ENCODE measurements around the gene KLF7. TPM values are rescaled to one million over a fixed set of nuclear protein-coding genes. Genes with fewer than 3 reads are reported as not detected.

Gene KLF7
- polyA plus RNA-seq, 1 donor from 2014 or later = 31.5 TPM

GRCh38 chr2:207128867-207129266 lies 36.9 kb downstream of the KLF7 start (continued):
- TF ChIP-seq REST (IDR thresholded peaks at IDR 0.05; ENCODE audit: borderline replicate concordance) = no peak

- H4K20me1 ChIP-seq (ENCODE audit: insufficient read depth) = peaks cover 54% of the 10 kb centered on the region
- no peak overlapping the region for H2AFZ ChIP-seq (ENCODE audit: low read depth, low read length)
- no peak overlapping the region for H3K4me3 ChIP-seq (ENCODE audit: low read length)
- peaks cover 100% of the 10 kb centered on the region for H3K79me2 ChIP-seq (replicated peaks; ENCODE audit: insufficient read depth, low read length)
- no peaks in the 10 kb centered on the region for H3K9me3 ChIP-seq (ENCODE audit: low read length)
- no peaks in the 10 kb centered on the region for H3K27me3 ChIP-seq (ENCODE audit: insufficient read depth, low read depth, low read length)
- H3K9ac ChIP-seq (ENCODE audit: low read length) = no peak overlapping the region
- no peak overlapping the region for H3K4me2 ChIP-seq (ENCODE audit: low read length)
- no peaks in the 10 kb centered on the region for H3K9me2 ChIP-seq (ENCODE audit: insufficient read depth, low read length)
- H3F3A ChIP-seq (ENCODE audit: insufficient read depth, low read length, poor library complexity, severe bottlenecking) = no peaks in the 10 kb centered on the region
- no peak for TF ChIP-seq SMC3 (conservative IDR thresholded peaks at IDR 0.05; ENCODE audit: poor library complexity)
- no peak for TF ChIP-seq CTCF (IDR thresholded peaks at IDR 0.05; ENCODE audit: poor library complexity, severe bottlenecking)
- TF ChIP-seq MXI1 (conservative IDR thresholded peaks at IDR 0.05; ENCODE audit: poor library complexity, severe bottlenecking) = no peak
- H3K36me3 ChIP-seq (ENCODE audit: insufficient read depth, low read length) = peaks cover 20% of the 10 kb centered on the region
- no peak overlapping the region for H3K27ac ChIP-seq (ENCODE audit: low read length)
Observed at GRCh38 chr2:207126724-207127308, 38.9 kb downstream of the KLF7 start.

- no peak overlapping the region for H3K27ac ChIP-seq (ENCODE audit: low read length)
Observed at GRCh38 chr2:207123776-207124391, 41.9 kb downstream of the KLF7 start.

More at GRCh38 chr2:207123776-207124391, 41.9 kb downstream of the KLF7 start:
- H3K9ac ChIP-seq (ENCODE audit: low read length) = no peak overlapping the region
- H3K4me2 ChIP-seq (ENCODE audit: low read length) = no peak overlapping the region
- H3K36me3 ChIP-seq (ENCODE audit: insufficient read depth, low read length) = peaks cover 26% of the 10 kb centered on the region
- no peak overlapping the region for H3K4me3 ChIP-seq (ENCODE audit: low read length)
- H4K20me1 ChIP-seq (ENCODE audit: insufficient read depth) = peaks cover 57% of the 10 kb centered on the region
- H3K9me3 ChIP-seq (ENCODE audit: low read length) = no peaks in the 10 kb centered on the region
- H3K79me2 ChIP-seq (replicated peaks; ENCODE audit: insufficient read depth, low read length) = peaks cover 100% of the 10 kb centered on the region
- no peaks in the 10 kb centered on the region for H3F3A ChIP-seq (ENCODE audit: insufficient read depth, low read length, poor library complexity, severe bottlenecking)
- H3K9me2 ChIP-seq (ENCODE audit: insufficient read depth, low read length) = no peaks in the 10 kb centered on the region
- no peak overlapping the region for H2AFZ ChIP-seq (ENCODE audit: low read depth, low read length)
- no peak for TF ChIP-seq EZH2 (IDR thresholded peaks at IDR 0.05; ENCODE audit: borderline replicate concordance, insufficient read depth, low read length, poor library complexity, severe bottlenecking)
- no peak for TF ChIP-seq MXI1 (conservative IDR thresholded peaks at IDR 0.05; ENCODE audit: poor library complexity, severe bottlenecking)
- TF ChIP-seq POLR2AphosphoS5 (IDR thresholded peaks at IDR 0.05) = no peak
- no peak for TF ChIP-seq EP300 (conservative IDR thresholded peaks at IDR 0.05; ENCODE audit: poor library complexity, severe bottlenecking)
- TF ChIP-seq RAD21 (conservative IDR thresholded peaks at IDR 0.05) = no peak
- TF ChIP-seq CTCF (IDR thresholded peaks at IDR 0.05; ENCODE audit: poor library complexity, severe bottlenecking) = no peak
- TF ChIP-seq SMC3 (conservative IDR thresholded peaks at IDR 0.05; ENCODE audit: poor library complexity) = no peak
- TF ChIP-seq REST (IDR thresholded peaks at IDR 0.05; ENCODE audit: borderline replicate concordance) = no peak
- TF ChIP-seq TAF1 (IDR thresholded peaks at IDR 0.05; ENCODE audit: low read depth) = no peak
- H3K27me3 ChIP-seq (ENCODE audit: insufficient read depth, low read depth, low read length) = no peaks in the 10 kb centered on the region
